ENCODE data around the gene ZBED5. TPM values are rescaled to one million over a fixed set of nuclear protein-coding genes. Genes with fewer than 3 reads are reported as not detected.
A peak's percentile ranks its signal among the peaks of the same experiment; 100 is the strongest.

The ZBED5 gene
- total RNA-seq, 2 experiments from 2014 or later = 35.7 to 36.7 TPM

GRCh38 chr11:10856689-10857458 lies 979 bp downstream of the ZBED5 start:
- peaks cover 38% of the 10 kb centered on the region for H3K4me1 Mint-ChIP-seq (ENCODE audit: low read depth)
- DNase-seq (no peak), ATAC-seq (no peak)
- CTCF ChIA-PET = interaction anchor here (2.6 to 2.9 kb wide), 2 partner anchors 48 to 64 kb away, joined by 10 to 15 read pairs; partner anchors contain the start of gene EIF4G2
- intact Hi-C loops (cut with micrococcal nuclease) = no loop called here
- no peaks in the 10 kb centered on the region for H3K27me3 Mint-ChIP-seq
- peaks cover 49% of the 10 kb centered on the region for H3K36me3 Mint-ChIP-seq (ENCODE audit: low read depth)
- no peaks in the 10 kb centered on the region for H3K9me3 Mint-ChIP-seq
- H3K4me3 Mint-ChIP-seq = peak overlapping the region; percentile 97
- H3K27ac Mint-ChIP-seq = peak overlapping the region; percentile 98
- POLR2A ChIA-PET = interaction anchor here (1.7 to 7.8 kb wide), 11 partner anchors 9 to 75 kb away, joined by 4 to 134 read pairs (median 9); partner anchors contain the start of gene EIF4G2
- no peak for TF ChIP-seq CTCF (IDR thresholded peaks at IDR 0.05)

- H3K27ac Mint-ChIP-seq = no peak overlapping the region
- POLR2A ChIA-PET = interaction anchor here (1.0 to 7.8 kb wide), 3 partner anchors 45 to 60 kb away, joined by 3 to 134 read pairs (median 3); partner anchors contain the start of gene EIF4G2
- intact Hi-C loops (cut with micrococcal nuclease) = no loop called here
- peaks cover 51% of the 10 kb centered on the region for H3K36me3 Mint-ChIP-seq (ENCODE audit: low read depth)
- no peaks in the 10 kb centered on the region for H3K9me3 Mint-ChIP-seq
- CTCF ChIA-PET = interaction anchor here (2.0 to 2.5 kb wide), 2 partner anchors 46 to 62 kb away, joined by 7 to 10 read pairs; partner anchors contain the start of gene EIF4G2
- no peak overlapping the region for H3K4me3 Mint-ChIP-seq
- H3K27me3 Mint-ChIP-seq = no peaks in the 10 kb centered on the region
- no peak for TF ChIP-seq CTCF (IDR thresholded peaks at IDR 0.05)
- no peak for DNase-seq
- ATAC-seq = no peak
- H3K4me1 Mint-ChIP-seq (ENCODE audit: low read depth) = peaks cover 36% of the 10 kb centered on the region
Observed at GRCh38 chr11:10855295-10855694, 2.6 kb downstream of the ZBED5 start.

- Mint-ChIP-seq H3K9me3 (peaks cover 2% of the 10 kb centered on the region), H3K27me3 (no peaks in the 10 kb centered on the region), H3K27ac (no peak overlapping the region), H3K4me3 (no peak overlapping the region), H3K4me1 (ENCODE audit: low read depth) (peaks cover 25% of the 10 kb centered on the region), H3K36me3 (ENCODE audit: low read depth) (peaks cover 26% of the 10 kb centered on the region)
- POLR2A ChIA-PET = interaction anchor here (0.6 to 3.2 kb wide), 5 partner anchors 10 to 59 kb away, joined by 3 to 27 read pairs (median 6); partner anchors contain the start of genes EIF4G2 and ZBED5
- intact Hi-C loops (cut with micrococcal nuclease) = no loop called here
- ATAC-seq = no peak
- no peak for DNase-seq
- CTCF ChIA-PET = interaction anchor here (0.6 to 1.8 kb wide), 9 partner anchors 10 to 180 kb away, joined by 3 to 18 read pairs (median 4); partner anchors contain the start of gene EIF4G2
- TF ChIP-seq CTCF (IDR thresholded peaks at IDR 0.05) = no peak
Observed at GRCh38 chr11:10847960-10848860, 9.6 kb downstream of the ZBED5 start.

- no peak for DNase-seq
- Mint-ChIP-seq H3K9me3 (peaks cover 2% of the 10 kb centered on the region), H3K27me3 (no peaks in the 10 kb centered on the region), H3K4me3 (no peak overlapping the region), H3K36me3 (ENCODE audit: low read depth) (peaks cover 13% of the 10 kb centered on the region), H3K4me1 (ENCODE audit: low read depth) (peaks cover 17% of the 10 kb centered on the region), H3K27ac (no peak overlapping the region)
- TF ChIP-seq CTCF (IDR thresholded peaks at IDR 0.05) = no peak
- ATAC-seq = no peak
- ChIA-PET POLR2A (interaction anchor here (1.8 to 3.2 kb wide), 4 partner anchors 10 to 38 kb away, joined by 6 to 27 read pairs (median 9); partner anchors contain the start of genes EIF4G2 and ZBED5), CTCF (interaction anchor here (0.7 to 1.7 kb wide), 3 partner anchors 8 to 54 kb away, joined by 3 to 6 read pairs (median 4); no protein-coding TSS in a partner anchor)
- intact Hi-C loops (cut with micrococcal nuclease) = no loop called here
Observed at GRCh38 chr11:10846660-10847059, 11.2 kb downstream of the ZBED5 start.
